ENCODE results near the gene LRRC10.

- no peak for TF ChIP-seq FOSL2 (IDR thresholded peaks at IDR 0.05)
- no peak for TF ChIP-seq FOSL2 (CRISPR knock-in tag; IDR thresholded peaks at IDR 0.05)
- TF ChIP-seq, protein P1, sequence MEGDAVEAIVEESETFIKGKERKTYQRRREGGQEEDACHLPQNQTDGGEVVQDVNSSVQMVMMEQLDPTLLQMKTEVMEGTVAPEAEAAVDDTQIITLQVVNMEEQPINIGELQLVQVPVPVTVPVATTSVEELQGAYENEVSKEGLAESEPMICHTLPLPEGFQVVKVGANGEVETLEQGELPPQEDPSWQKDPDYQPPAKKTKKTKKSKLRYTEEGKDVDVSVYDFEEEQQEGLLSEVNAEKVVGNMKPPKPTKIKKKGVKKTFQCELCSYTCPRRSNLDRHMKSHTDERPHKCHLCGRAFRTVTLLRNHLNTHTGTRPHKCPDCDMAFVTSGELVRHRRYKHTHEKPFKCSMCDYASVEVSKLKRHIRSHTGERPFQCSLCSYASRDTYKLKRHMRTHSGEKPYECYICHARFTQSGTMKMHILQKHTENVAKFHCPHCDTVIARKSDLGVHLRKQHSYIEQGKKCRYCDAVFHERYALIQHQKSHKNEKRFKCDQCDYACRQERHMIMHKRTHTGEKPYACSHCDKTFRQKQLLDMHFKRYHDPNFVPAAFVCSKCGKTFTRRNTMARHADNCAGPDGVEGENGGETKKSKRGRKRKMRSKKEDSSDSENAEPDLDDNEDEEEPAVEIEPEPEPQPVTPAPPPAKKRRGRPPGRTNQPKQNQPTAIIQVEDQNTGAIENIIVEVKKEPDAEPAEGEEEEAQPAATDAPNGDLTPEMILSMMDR (IDR thresholded peaks at IDR 0.05), result no peak
- TF ChIP-seq, protein P2, sequence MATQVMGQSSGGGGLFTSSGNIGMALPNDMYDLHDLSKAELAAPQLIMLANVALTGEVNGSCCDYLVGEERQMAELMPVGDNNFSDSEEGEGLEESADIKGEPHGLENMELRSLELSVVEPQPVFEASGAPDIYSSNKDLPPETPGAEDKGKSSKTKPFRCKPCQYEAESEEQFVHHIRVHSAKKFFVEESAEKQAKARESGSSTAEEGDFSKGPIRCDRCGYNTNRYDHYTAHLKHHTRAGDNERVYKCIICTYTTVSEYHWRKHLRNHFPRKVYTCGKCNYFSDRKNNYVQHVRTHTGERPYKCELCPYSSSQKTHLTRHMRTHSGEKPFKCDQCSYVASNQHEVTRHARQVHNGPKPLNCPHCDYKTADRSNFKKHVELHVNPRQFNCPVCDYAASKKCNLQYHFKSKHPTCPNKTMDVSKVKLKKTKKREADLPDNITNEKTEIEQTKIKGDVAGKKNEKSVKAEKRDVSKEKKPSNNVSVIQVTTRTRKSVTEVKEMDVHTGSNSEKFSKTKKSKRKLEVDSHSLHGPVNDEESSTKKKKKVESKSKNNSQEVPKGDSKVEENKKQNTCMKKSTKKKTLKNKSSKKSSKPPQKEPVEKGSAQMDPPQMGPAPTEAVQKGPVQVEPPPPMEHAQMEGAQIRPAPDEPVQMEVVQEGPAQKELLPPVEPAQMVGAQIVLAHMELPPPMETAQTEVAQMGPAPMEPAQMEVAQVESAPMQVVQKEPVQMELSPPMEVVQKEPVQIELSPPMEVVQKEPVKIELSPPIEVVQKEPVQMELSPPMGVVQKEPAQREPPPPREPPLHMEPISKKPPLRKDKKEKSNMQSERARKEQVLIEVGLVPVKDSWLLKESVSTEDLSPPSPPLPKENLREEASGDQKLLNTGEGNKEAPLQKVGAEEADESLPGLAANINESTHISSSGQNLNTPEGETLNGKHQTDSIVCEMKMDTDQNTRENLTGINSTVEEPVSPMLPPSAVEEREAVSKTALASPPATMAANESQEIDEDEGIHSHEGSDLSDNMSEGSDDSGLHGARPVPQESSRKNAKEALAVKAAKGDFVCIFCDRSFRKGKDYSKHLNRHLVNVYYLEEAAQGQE (IDR thresholded peaks at IDR 0.05), result no peak
- no peak for TF ChIP-seq E2F6 (IDR thresholded peaks at IDR 0.05; ENCODE audit: borderline replicate concordance, low read depth)
- TF ChIP-seq PHF8 (IDR thresholded peaks at IDR 0.05; ENCODE audit: borderline replicate concordance, low read depth), result no peak
Observed at GRCh38 chr12:69616025-69616424, 5.3 kb upstream of the LRRC10 start.
